Ecto neural progenitor cell (in vitro differentiated cells): Measurements from ENCODE around the gene ELAVL3.

Source experiments
- DNase-seq: peaks from one replicate; pipeline ENCODE4 v3.0.0-alpha.2; 2018; ENCODE audit warnings: low spot score

The ELAVL3 gene

GRCh38 chr19:11480715-11481533 is at the start of gene ELAVL3:
ELAVL3 (minus strand) TSS chr19:11481046; CDS start chr19:11480608, 438 bp downstream.
- peak; percentile 50 for DNase-seq

DNA sequence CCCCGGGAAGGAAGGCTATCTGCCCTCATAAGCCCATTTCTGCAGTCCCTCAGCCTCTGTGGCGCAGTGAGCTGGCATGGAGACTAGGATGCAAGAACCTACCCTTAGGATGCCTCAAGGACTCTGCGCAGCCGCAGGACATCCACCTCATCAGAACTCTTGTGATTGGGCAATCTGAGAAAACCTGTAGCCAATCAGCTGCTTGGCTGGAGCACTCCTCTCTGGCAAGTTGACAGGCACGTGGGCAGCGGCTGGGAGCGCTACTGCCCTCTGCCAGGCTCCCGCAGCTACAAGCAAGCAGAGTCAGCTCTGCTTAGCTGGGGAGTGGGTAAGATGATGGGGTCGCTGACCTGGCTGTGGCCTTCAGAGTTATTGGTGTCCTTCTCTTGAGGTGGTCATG is 49.6 kb upstream of the ELAVL3 start:
- peak; percentile 84 for DNase-seq

GRCh38 chr19:11528551-11529341 is 47.9 kb upstream of the ELAVL3 start, which contains the start of gene ECSIT:
ECSIT (minus strand) TSS chr19:11529134; CDS start chr19:11519170, 9,964 bp downstream.
- peak; percentile 97 for DNase-seq

DNA sequence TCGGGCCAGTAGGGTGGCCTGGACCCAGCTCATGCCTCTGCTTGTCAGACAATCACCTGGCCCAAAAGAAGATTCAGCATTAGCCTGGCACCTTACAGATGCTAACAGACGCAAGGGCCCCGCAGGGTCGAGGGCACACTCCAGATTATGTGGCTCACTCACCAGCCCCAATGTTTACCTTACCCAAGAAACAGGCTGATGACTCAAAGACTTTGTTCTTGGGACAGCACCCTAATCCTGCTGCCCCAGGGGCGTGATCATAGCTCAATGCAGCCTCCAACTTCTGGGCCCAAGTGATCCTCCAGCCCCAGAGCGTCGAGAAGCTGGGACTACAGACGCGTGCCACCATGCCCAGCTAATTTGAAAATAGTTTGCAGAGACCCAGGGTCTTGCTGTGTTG is 38.3 kb upstream of the ELAVL3 start:
- DNase-seq: no peak

- no peak for DNase-seq
These were observed 33.1 kb upstream of the ELAVL3 start for GRCh38 chr19:11513946-11514345.

DNA sequence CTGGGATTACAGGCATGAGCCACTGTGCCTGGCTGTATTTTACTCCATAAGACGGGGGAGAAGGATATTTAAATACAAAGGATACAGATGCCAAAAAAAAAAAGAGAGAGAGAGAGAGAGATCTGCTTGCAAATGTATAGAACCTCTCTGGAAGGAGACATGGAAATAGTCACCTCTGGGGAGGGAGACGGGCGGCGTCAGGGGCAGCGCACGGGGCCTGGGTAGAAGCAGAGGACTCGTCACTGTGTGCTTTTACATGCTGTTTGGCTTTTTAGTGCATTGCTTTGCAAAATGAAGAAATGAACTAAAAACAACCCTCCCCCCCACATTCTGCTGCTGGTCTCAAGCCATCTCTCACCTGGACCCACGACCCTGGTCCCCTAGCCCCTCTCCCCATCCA is 29.6 kb upstream of the ELAVL3 start:
- no peak for DNase-seq

DNA sequence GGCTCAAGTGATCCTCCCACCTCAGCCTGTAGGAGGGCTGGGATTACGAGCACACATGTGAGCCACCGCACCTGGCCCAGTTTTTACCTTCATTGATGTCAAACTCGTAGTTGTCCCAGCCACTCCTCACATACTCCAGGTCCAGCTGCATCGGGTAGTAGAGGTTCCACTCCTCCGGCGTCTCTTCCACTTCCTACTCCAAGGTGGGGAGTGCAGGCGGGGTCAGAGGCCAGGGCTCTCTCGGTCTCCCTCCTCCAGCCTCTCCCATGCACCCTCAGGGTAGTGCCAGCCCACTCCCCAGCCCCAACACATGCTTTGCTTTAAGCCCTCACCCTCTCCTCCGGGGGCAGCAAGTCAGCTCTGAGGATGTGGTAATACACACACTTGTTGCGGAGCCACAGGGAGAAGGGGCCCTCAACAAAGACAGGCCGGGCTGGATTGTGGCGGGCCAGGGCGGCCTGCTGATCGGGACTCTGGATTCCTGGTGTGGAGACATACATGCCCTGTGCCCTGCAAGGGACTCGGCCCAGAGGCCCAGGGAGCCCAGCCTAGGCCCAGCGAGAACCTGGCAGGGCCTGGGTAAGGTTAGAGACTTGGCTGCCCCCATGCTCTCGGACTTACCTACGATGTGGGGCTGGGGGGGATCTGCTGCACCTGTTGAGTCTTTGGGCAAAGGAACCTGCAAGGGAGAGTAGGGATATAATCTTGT is 26.7 kb upstream of the ELAVL3 start:
- DNase-seq: no peak

GRCh38 chr19:11506967-11507366 is 26.1 kb upstream of the ELAVL3 start:
- peak; percentile 47 for DNase-seq

DNA sequence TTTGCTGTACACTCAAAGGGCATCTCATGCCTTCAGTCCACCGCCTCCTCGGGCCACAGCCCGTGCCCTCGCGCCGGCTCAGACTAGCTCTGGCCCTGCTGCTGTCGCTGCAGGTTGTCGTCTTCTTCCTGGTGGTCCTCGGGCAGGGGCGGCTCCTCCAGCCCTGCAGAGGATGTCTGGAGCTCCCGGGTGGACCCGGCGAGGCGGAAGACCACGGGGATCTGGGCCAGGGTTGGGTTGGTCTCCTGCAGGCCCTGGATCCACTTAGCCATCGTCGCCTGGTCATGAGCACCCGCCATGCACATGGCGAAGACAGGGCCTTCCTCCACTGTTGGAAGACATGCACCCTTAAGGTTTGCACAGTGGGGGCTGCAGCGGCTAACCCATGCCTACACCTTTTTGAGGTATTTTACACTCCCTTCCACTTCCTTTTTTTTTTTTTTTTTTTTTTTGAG is 25.3 kb upstream of the ELAVL3 start:
- DNase-seq: no peak

GRCh38 chr19:11505504-11506100 is 24.8 kb upstream of the ELAVL3 start, which contains the start of gene ZNF653:
ZNF653 (minus strand) TSS chr19:11505839; CDS start chr19:11505786, 53 bp downstream.
- peak; percentile 98 for DNase-seq

GRCh38 chr19:11505032-11505503 is 24.2 kb upstream of the ELAVL3 start:
- DNase-seq: peak; percentile 97

DNA sequence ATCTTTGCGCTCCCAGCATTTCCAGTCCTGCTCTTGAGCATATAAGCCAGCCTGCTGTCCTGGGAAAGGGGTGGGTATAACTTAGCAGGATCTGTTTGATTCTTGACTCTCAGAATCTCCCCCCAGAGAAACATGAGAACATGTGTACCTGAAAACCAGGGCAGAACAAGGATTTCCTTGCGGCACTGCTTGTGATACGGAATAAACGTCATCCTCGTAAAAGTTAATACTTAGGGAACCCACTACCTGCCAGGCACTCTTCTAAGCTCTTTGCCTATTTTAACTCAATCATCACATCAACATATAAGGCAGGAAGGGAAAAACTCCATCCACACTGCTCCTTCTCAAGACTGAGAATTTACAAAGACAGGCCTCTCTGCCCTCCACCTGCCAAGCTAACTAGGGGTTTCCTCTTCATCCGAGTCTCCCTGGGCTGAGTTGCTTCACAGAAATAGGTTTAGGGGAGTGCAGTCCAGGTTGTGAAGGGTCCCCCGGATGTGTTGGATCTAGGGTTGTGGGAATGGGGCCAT is 23.7 kb upstream of the ELAVL3 start:
- no peak for DNase-seq

DNA sequence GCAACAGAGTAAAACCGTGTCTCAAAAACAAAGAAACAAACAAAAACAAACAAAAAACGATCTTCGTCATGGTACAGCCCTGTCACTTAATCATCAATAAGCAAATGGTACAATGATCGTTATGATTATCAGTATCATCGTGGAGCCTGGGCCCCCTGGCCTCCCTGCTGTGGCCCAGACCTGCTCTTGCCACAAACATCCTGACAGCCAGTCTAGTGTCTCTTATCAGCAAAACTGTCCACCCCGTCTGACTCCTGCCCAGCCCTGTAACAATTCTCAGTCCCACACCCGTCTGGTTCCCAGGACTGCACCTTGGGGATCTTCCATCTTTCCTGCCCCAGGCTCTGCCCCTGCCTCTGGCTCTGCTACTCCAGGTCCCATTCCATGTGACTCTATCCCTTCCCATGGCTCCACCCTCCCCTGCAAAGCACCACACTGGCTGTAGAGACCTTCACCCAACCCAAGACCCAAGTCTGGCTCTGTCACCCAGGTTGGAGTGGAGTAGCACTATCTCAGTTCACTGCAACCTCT is 19.1 kb upstream of the ELAVL3 start:
- DNase-seq: no peak

DNA sequence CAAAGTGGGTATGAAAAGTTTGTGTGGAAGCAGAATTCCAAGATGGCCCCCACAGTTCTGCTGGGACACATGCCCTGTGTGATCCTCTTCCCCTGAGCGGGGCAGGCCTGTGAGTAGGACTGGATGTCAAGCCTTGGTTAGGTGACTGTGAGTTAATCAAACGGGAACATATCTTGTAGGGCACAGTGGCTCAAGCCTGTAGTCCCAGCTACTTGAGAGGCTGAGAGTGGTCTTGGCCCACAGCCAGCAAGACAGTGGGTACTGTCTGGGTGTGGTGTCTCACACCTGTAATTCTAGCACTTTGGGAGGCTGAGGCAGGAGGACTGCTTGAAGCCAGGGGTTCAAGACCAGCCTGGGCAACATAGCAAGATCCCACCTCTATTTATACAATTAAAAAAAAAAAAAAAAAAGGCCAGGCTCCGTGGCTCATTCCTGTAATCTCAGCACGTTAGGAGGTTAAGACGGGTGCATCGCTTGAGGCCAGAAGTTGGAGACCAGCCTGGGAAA is 18.4 kb upstream of the ELAVL3 start:
- no peak for DNase-seq

GRCh38 chr19:11496391-11497163 is 15.7 kb upstream of the ELAVL3 start:
- peak; percentile 82 for DNase-seq

DNA sequence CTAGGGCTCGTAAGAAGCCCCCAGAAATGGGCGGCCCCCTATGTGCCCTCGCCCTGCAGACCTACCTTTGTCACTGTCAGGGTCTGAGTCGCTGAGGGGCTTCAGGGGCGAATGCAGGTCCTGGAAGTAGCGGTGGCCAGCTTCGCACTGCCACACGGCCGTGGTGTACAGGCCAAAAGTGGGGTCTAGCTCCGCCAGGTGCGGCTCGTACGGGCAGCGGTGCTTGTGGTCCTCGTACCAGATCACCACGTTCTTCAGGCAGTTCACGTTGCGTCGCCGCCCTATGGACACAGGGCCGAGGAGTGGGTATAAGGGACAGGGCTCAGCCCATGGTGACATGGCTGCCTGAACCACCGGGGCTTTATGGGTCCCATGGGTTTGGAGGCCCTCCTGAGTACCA is 15.0 kb upstream of the ELAVL3 start:
- DNase-seq: no peak

DNA sequence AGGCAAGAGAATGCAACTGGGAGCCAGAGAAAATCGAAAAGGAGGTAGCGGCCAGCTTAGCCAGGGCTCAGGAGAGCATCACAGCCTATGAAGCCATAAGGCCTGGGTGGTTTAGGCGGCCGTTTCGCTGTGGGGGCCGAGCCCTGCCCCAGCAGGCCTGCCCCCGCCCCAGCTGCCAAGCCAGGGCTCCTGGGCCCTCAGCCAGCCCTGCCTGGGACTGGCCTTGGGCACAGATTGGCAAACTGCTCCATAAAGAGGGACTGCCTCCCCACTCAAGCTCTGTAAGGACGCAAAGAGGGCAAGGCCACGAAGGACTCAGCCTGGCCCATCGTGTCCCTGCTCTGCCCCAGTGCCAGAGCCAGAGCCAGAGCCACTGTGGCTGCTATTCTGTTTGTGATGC is 14.6 kb upstream of the ELAVL3 start:
- DNase-seq: no peak

DNA sequence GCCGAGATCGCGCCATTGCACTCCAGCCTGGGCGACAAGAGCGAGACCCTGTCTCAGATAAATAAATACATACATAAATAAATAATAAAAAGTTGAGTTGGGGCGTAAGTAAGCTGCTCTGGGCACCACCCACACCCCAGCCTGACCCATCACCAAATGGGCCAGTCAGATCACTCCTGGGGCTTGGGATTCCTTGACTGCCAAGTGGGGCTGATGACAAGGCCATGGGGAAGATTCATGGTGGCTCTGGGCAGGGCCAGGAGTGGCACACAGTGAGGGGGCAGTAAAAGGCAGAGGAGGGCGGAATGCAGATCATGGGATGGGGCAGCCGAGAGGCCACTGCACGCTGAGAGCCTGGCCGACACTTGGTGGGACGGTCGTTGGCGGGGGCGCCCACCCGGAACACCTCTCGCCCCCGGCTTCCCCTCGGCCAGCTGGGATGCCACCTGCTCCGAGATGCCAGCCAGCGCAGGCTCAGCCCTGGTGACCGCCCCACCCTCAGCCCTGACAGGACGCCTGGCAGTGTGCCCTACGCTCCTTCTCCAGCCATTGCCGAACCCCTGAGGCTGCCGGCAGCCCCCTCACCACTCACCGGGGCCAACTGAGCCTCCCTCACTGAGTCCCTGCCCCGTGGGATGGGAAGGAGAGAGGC is 13.9 kb upstream of the ELAVL3 start:
- DNase-seq: no peak

- DNase-seq: no peak
These were observed 8.5 kb upstream of the ELAVL3 start for GRCh38 chr19:11489378-11489777.
